Iris pigment epithelial cell (primary cell): ENCODE results near the gene GNAT3.

ENCODE experiments used
- DNase-seq: peaks from one replicate; pipeline ENCODE4 v3.0.0-alpha.2; 2011; ENCODE audit warnings: low read depth

Gene GNAT3

DNA sequence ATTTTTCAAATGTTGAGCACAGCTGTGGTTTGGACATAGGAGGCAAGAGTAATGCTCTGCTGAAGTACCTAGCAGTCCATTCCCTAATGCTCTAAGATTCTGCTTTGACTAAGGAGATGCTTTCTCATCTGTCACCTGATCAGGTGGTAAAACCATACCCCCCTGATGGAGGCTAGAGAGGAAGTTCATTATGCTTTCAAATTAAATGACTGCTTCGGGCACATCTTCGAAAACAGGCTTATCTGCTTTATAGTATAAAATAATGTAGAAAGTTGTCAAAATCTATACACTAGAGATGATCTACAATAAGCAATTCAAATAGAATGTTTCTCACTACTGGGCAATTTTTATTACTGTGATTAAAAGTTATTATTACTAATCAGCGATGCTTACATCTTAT, at the start of gene GNAT3:
TSS of gene GNAT3 (minus strand) at position 101 of the 400 bp plus-strand sequence. CDS start 138 bp downstream, outside the sequence.
- DNase-seq, result no peak

GRCh38 chr7:80558116-80558515, 46.3 kb upstream of the GNAT3 start:
- no peak for DNase-seq

GRCh38 chr7:80552031-80552694, 40.3 kb upstream of the GNAT3 start:
- peak; percentile 63 for DNase-seq

GRCh38 chr7:80550005-80550404, 38.1 kb upstream of the GNAT3 start:
- DNase-seq, result no peak

DNA sequence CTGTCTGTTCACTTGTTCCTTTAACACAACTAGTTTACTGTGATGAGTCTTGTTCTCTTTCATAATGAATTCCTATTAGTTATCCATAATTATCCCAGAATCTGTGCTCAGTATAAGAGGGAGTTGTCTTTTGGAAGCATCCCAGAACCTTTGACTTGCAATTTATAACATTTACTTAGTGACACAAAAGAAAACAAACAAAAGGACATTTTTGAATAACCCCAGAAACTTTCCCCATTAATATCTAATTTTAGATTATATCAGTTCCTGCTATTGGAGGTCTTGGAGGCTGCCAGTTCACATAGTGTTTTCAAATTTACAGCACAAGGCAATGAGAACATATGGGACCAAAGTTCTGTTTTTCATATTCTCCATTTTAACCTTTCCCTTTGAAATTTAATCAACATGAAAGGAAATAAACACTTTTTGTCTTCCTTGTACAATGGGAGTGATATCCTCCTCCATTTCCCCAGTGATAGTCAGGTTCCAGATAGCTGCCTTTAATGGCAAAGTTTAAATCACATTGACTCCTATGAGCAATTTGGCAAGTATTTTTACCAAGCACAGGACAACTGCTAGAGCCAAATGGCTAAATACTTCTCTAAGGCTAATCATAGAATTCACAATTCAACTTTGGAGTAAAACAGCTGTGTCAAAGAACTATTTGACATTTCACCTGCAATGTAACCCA, 37.1 kb upstream of the GNAT3 start:
- no peak for DNase-seq

DNA sequence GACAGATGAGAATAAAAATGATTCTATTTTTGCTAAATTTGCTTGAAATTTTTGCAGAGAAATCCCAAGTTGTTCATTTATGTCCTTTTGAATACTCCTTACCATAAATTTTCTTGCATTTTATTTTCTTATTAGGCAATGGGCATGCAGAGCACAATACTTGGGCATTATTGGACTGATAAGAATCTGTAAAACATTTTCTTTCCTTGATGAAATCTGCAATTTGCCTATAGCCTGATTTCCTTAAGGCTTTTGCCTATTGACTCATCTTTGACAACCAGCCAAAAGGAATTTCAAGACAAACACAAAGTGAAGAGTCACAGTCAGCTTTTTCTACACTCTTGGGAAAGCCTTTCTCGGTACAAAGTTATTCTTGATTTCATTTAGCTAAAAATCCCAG, 30.5 kb upstream of the GNAT3 start:
- DNase-seq, result peak; percentile 94

DNA sequence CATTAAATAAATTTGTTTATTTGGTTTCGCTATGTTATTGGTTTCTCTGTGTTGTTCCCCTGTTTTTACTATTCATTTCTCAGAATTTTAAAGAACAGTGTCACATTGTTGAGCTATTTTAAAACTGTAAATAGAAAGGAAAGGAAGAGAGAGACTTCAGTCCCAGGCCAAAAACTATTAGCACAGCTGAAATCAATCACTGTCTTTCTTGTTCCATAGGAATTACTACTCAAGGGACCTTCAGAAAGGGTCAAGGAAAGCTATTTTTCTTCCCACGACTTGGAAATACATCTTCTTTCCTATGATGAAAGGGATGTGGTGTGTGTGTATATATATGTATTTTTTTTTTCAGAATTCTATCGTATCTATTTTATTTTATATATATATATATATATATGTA, 29.0 kb upstream of the GNAT3 start:
- no peak for DNase-seq

GRCh38 chr7:80537091-80537490, 25.2 kb upstream of the GNAT3 start:
- no peak for DNase-seq

DNA sequence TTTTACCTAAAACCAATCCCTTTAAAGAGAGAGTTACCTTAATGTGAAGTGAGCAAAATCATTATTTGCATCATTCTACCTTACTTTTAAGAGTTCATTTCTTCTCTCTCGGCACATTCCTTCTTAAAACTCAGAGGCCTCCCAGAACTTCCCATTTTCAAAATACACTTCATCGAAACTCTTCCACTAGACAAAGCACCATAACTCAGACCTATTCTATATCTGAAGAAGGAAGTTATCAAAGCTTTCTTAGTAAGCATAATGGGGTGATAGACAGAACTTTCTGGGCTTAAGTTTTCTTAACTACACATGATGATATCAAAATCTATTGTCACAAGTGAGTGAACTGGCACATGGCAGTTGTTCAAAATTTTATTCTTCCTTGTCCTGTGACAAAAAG, 24.6 kb upstream of the GNAT3 start:
- DNase-seq, result no peak

- peak; percentile 64 for DNase-seq
Measured at GRCh38 chr7:80533287-80533686, 21.4 kb upstream of the GNAT3 start.

DNA sequence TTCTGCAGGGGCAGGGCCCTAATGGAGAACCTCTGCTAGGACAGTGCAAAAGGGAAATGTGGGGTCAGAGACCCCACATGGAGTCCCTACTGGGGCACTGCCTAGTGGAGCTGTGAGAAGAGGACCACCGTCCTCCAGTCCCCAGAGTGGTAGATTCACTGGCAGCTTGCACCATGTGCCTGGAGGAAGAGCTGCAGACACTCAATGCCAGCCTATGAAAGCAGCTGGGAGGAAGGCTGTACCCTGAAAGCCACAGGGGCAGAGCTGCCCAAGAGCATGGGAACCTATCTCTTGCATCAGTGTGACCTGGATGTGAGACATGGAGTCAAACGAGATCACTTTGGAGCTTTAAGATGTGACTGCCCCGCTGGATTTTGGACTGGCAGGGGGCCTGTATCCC, 20.3 kb upstream of the GNAT3 start:
- DNase-seq, result no peak

DNA sequence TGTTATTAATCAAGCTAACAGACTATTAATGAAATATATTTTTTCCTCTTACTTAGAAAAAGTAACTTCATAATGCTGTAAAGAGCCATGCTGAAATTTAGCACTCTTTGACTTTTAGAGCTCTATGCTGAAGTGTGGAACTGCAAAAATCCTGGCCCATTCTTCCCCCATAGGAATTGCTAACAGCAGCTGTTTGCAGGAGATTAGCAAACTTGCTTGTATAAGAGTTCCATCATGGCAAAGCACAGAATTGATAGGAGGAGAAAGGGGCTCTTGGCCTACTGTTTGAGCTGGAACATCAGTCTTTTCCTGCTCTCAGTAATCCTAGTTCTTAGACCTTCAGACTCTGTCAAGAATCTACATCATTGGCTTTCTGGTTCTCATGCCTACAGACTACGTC, 18.3 kb upstream of the GNAT3 start:
- no peak for DNase-seq

DNA sequence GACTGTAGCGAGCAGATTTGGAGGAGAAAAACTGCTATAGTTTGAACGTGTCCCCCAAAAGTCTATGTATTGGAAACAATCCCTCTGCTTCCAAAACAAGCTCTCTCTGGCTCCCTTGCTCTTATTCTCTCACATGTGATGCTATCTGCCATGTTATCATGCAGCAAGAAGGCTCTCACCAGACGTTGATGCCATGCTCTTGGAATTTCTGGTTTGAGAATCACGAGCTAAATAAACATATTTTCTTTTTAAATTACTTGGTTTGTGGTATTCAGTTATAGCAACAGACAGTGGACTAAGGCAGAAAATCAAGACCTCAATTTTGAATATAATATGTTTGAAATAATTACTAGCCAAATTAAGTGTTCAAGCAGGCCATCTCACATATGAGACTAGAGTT, 17.5 kb upstream of the GNAT3 start:
- DNase-seq, result no peak

- no peak for DNase-seq
Measured at GRCh38 chr7:80528689-80529088, 16.8 kb upstream of the GNAT3 start.

GRCh38 chr7:80526472-80526871, 14.6 kb upstream of the GNAT3 start:
- DNase-seq, result no peak

DNA sequence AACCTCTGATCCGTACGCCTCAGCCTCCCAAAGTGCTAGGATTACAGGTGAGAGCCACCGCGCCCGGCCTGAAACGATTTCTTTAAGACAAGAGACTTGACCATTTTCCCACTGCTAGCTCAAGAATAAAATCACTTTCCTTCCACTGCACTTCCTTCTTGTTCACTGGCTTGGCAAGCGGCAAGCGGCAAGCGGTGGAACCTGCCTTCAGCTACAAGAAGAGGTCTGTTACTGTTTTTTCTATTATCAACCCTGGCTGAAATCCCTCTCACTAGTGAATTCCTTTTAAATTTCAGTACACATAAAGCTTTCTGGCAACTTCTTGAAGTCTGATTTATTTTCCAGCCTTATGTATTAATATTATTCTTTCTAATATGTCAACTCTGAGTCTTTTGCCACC, 12.8 kb upstream of the GNAT3 start:
- DNase-seq, result no peak

DNA sequence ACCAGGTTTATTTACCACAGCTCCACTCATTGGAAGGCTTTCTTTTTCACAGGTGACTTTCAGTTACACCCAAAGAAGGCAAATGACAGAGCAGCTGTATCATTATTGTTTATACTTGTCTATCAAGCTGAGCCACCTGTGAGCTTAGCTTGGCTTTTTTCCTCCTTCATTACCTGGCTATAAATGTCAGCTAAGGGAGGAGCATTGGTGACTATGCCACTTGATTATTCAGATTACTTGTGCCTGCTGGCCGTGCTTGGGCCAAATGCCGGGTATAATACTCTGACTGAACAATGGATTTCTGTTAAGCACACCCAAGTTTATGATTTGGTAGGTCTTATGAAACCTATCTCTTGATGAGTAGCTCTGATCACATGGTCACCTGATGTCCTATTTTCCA, 9.9 kb upstream of the GNAT3 start:
- no peak for DNase-seq

GRCh38 chr7:80520199-80520598, 8.3 kb upstream of the GNAT3 start:
- no peak for DNase-seq

GRCh38 chr7:80517282-80517747, 5.5 kb upstream of the GNAT3 start:
- no peak for DNase-seq

DNA sequence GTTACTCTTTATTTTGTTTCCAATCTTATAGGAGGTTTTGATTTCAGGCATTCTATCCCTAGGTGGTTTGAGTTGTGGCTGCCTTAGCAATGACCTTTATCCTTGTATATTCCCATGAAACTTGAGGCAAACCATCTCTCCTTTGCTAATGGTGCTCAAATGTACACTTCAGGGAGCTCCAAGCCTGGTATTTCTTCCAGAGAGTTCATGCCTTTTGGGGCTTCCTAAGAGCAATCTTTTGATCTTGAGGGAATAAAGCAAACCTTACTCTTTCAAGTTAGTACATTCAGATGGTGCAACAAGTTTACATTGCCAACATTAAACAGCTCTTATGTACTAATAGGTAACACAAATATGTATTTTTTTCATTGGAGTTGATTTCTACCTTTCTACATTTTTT, 3.4 kb upstream of the GNAT3 start:
- no peak for DNase-seq

- no peak for DNase-seq
Measured at GRCh38 chr7:80510021-80510420, 1.8 kb downstream of the GNAT3 start.

GRCh38 chr7:80508440-80508839, 3.4 kb downstream of the GNAT3 start:
- peak; percentile 44 for DNase-seq

DNA sequence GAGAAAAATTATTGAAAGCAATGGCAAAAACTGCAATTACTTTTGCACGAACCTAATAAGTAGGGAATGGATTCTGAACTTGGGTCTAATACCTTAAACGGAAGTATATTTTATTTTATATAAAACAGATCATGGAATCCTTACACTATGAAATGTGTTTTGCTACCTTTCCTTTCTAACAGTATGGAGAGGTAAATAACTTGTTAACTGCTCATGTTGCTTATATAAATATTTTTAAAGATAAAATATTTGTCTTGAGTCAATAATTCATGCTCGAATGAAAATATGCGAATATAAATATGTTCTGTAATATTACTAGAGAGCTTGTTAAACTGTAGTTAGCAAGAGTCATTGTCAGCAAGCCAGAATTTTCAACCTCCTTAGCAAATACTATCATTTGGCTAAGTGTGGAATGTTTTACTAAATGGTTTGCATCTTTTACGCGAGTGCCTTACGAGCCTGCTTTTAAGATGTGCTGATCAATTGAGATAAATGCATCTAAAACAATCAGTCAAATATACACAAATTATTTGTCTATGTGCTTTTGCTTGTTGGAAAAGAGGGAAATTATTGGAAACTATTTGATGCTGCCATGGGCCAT, 5.9 kb downstream of the GNAT3 start:
- DNase-seq, result no peak
